GM23338 (cell line): ENCODE results near the gene ZFHX3. TPM values are rescaled to one million over a fixed set of nuclear protein-coding genes. Genes with fewer than 3 reads are reported as not detected.

Experiments
- ATAC-seq: fragments of 200-7000 bp; cut with Tn5 transposase; 3 replicates; pipeline ENCODE4 v1.9.1; 2020
- DNase-seq: peaks from one replicate; pipeline ENCODE4 v3.0.0-alpha.2; 2015; ENCODE audit warnings: low spot score
- H2AFZ ChIP-seq: fragments of 200-600 bp; sonication (generic); 2 replicates; pipeline ENCODE4 v1.8.0; 2016; ENCODE audit warnings: antibody characterized with exemption, mild to moderate bottlenecking, moderate library complexity
- H3F3A ChIP-seq: fragments of 200-600 bp; sonication (generic); replicated peaks from 2 replicates; pipeline ENCODE4 v1.8.0; 2017; ENCODE audit warnings: antibody characterized with exemption, mixed run types, low read depth
- H3K27ac ChIP-seq: fragments of 200-600 bp; sonication (generic); 2 replicates; pipeline ENCODE4 v1.6.1; 2016; ENCODE audit warnings: low read depth
- H3K27me3 ChIP-seq: fragments of 200-600 bp; sonication (generic); 2 replicates; pipeline ENCODE4 v1.8.0; 2016; ENCODE audit warnings: mild to moderate bottlenecking, mixed run types, moderate library complexity; ENCODE audit not compliant: insufficient read depth
- H3K36me3 ChIP-seq: fragments of 200-600 bp; sonication (generic); 2 replicates; pipeline ENCODE4 v1.8.0; 2016; ENCODE audit warnings: mild to moderate bottlenecking; ENCODE audit not compliant: insufficient read depth
- H3K4me1 ChIP-seq: fragments of 200-600 bp; sonication (generic); 2 replicates; pipeline ENCODE4 v1.8.0; 2016; ENCODE audit warnings: mild to moderate bottlenecking, moderate library complexity; ENCODE audit not compliant: insufficient read depth
- H3K4me2 ChIP-seq: fragments of 200-600 bp; sonication (generic); 2 replicates; pipeline ENCODE4 v1.7.1; 2017; ENCODE audit warnings: mixed run types
- H3K4me3 ChIP-seq: fragments of 200-600 bp; sonication (generic); 2 replicates; pipeline ENCODE4 v1.6.1; 2016; ENCODE audit warnings: mixed run types
- H3K79me2 ChIP-seq: fragments of 200-600 bp; sonication (generic); replicated peaks from 2 replicates; pipeline ENCODE4 v1.8.0; 2017; ENCODE audit warnings: mild to moderate bottlenecking; ENCODE audit not compliant: insufficient read depth
- H3K9me2 ChIP-seq: fragments of 200-600 bp; sonication (generic); 2 replicates; pipeline ENCODE4 v1.8.0; 2017; ENCODE audit not compliant: insufficient read depth
- H4K20me1 ChIP-seq: fragments of 200-600 bp; sonication (generic); replicated peaks from 2 replicates; pipeline ENCODE4 v1.8.0; 2017; ENCODE audit warnings: mild to moderate bottlenecking; ENCODE audit not compliant: insufficient read depth
- H3K27ac Mint-ChIP-seq: 2 replicates; pipeline ENCODE4 v1.8.0; 2020; ENCODE audit warnings: inconsistent platforms, mild to moderate bottlenecking, moderate library complexity, mixed read lengths
- H3K27me3 Mint-ChIP-seq: 3 replicates; pipeline ENCODE4 v1.8.0; 2022; ENCODE audit warnings: low read depth, mild to moderate bottlenecking, moderate library complexity, mixed read lengths, inconsistent platforms; ENCODE audit not compliant: insufficient read depth, poor library complexity
- H3K36me3 Mint-ChIP-seq: 3 replicates; pipeline ENCODE4 v1.8.0; 2021; ENCODE audit warnings: low read depth, mild to moderate bottlenecking, inconsistent platforms, moderate library complexity, mixed read lengths
- H3K4me1 Mint-ChIP-seq: 3 replicates; pipeline ENCODE4 v1.8.0; 2020; ENCODE audit warnings: mild to moderate bottlenecking, inconsistent platforms, mixed read lengths
- H3K4me3 Mint-ChIP-seq: 3 replicates; pipeline ENCODE4 v1.8.0; 2021; ENCODE audit warnings: moderate library complexity, mild to moderate bottlenecking, inconsistent platforms, mixed read lengths
- H3K9me3 Mint-ChIP-seq: 3 replicates; pipeline ENCODE4 v1.8.0; 2020; ENCODE audit warnings: moderate library complexity, mild to moderate bottlenecking, inconsistent platforms, mixed read lengths
- CREB1 ChIP-seq: fragments of 250-450 bp; sonication (Bioruptor Pico); IDR thresholded peaks from 2 replicates; pipeline ENCODE4 v1.5.0; 2020; ENCODE audit warnings: low read depth, mild to moderate bottlenecking, moderate library complexity
- CTCF ChIP-seq, 2 experiments: fragments of 200-600 bp in 1 of 2; sonication (generic) in 1 of 2; conservative IDR thresholded peaks; 2 replicates each; pipeline versions ENCODE4 v1.5.1 to v1.6.1; 2016 to 2017; ENCODE audit warnings: antibody characterized with exemption in 2 of 2, low read depth in 2 of 2, mild to moderate bottlenecking in 2 of 2, moderate library complexity in 1 of 2
- ETS1 ChIP-seq: IDR thresholded peaks from 2 replicates; pipeline ENCODE4 v1.6.1; 2016; ENCODE audit warnings: antibody characterized with exemption
- EZH2 ChIP-seq: fragments of 200-600 bp; sonication (generic); IDR thresholded peaks from one replicate; pipeline ENCODE4 v1.8.0; 2017; ENCODE audit warnings: antibody characterized with exemption, mild to moderate bottlenecking, low read depth; ENCODE audit not compliant: unreplicated experiment
- EZH2phosphoT487 ChIP-seq: fragments of 200-600 bp; sonication (generic); IDR thresholded peaks from one replicate; pipeline ENCODE4 v1.8.1; 2018; ENCODE audit warnings: antibody characterized with exemption; ENCODE audit not compliant: unreplicated experiment
- JUNB ChIP-seq: IDR thresholded peaks from one replicate; pipeline ENCODE4 v1.6.1; 2016; ENCODE audit warnings: antibody characterized with exemption; ENCODE audit not compliant: unreplicated experiment
- NANOG ChIP-seq: IDR thresholded peaks from 2 replicates; pipeline ENCODE4 v1.6.1; 2016; ENCODE audit warnings: antibody characterized with exemption, borderline replicate concordance
- POLR2AphosphoS5 ChIP-seq: IDR thresholded peaks from 2 replicates; pipeline ENCODE4 v1.6.1; 2016; ENCODE audit warnings: antibody characterized with exemption, low read depth
- REST ChIP-seq: IDR thresholded peaks from one replicate; pipeline ENCODE4 v1.6.1; 2018; ENCODE audit warnings: antibody characterized with exemption; ENCODE audit not compliant: unreplicated experiment
- polyA plus RNA-seq: library from polyadenylated mRNA; unstranded; fragments of >200 nt; fragmentation: Nextera tagmentation; extraction: Ambion mirVana; gene quantifications from 2 replicates; pipeline ENCODE4 v1.2.1, GENCODE V29; 2016
- total RNA-seq: library from RNA; depleted of rRNA; stranded (reverse); fragments of >200 nt; shearing (Covaris generic); gene quantifications from 2 replicates; pipeline ENCODE4 v1.2.3, GENCODE V29; 2014

The ZFHX3 gene
- total and polyA plus RNA-seq, 2 experiments from 2014 or later = 1.0 to 1.5 TPM

DNA sequence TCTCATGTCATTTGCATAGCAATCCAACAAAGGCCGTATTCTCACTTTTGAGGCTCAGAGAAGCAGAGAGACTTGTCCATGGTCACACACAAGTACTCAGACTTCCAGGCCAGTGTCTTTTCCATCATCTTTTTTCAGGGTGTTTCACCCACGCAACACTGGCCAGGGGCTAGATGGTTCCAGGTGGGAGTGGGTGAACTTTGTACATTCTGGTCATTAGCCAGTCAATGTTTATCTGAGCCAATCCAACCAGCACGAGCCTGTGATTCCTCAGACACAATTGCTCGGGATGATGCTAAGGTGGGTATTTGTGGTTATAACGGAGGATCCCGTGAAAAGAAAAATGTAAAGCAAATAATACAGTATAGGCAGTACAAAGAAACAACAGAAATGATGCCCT is 56.3 kb downstream of the ZFHX3 start (continued):
- no peak for TF ChIP-seq REST
- no peak for TF ChIP-seq CTCF (conservative IDR thresholded peaks at IDR 0.05; ENCODE audit: low read depth in 2 of 2)
- TF ChIP-seq NANOG = no peak
- TF ChIP-seq EZH2 = no peak
- TF ChIP-seq ETS1 = no peak
- no peak for TF ChIP-seq JUNB
- TF ChIP-seq EZH2phosphoT487 = no peak

GRCh38 chr16:72991211-72991610 is 56.7 kb downstream of the ZFHX3 start:
- Histone ChIP-seq H2AFZ (no peak overlapping the region), H4K20me1 (no peaks in the 10 kb centered on the region; the same call in 1 of the 2 replicates), H3K36me3 (no peaks in the 10 kb centered on the region), H3K27ac (no peak overlapping the region), H3K79me2 (no peaks in the 10 kb centered on the region), H3F3A (no peaks in the 10 kb centered on the region), H3K27me3 (no peaks in the 10 kb centered on the region), H3K4me1 (peaks cover 14% of the 10 kb centered on the region; the same call in 1 of the 2 replicates), H3K4me2 (no peak overlapping the region), H3K4me3 (no peak overlapping the region), H3K9me2 (no peaks in the 10 kb centered on the region)
- Mint-ChIP-seq H3K4me3 (no peak overlapping the region), H3K27ac (no peak overlapping the region), H3K36me3 (no peaks in the 10 kb centered on the region), H3K4me1 (peaks cover 22% of the 10 kb centered on the region), H3K27me3 (peaks cover 10% of the 10 kb centered on the region), H3K9me3 (no peaks in the 10 kb centered on the region)
- DNase-seq (no peak), ATAC-seq (no peak)
- TF ChIP-seq EZH2phosphoT487 = no peak
- no peak for TF ChIP-seq CREB1 (CRISPR knock-in tag)
- no peak for TF ChIP-seq POLR2AphosphoS5
- no peak for TF ChIP-seq REST
- no peak for TF ChIP-seq ETS1
